H1 (cell line): ENCODE results near the gene ATP6AP1. TPM values are rescaled to one million over a fixed set of nuclear protein-coding genes. Genes with fewer than 3 reads are reported as not detected.
"Not testable (repeated sequence)": the region's sequence is repeated elsewhere in the genome, so short reads cannot be mapped to it uniquely, and the experiment has no call there.

Experiments
- CTCF ChIA-PET: fragments of 300-600 bp; sonication (Branson Sonifier 250); formaldehyde crosslinking; loops from one replicate; lab custom pipeline; 2021; ENCODE audit not compliant: partially characterized antibody; lab: Charles Lee
- POLR2A ChIA-PET: fragments of 300-600 bp; sonication (Branson Sonifier 250); formaldehyde crosslinking; loops from one replicate; lab custom pipeline; 2021; ENCODE audit warnings: inconsistent platforms; ENCODE audit not compliant: partially characterized antibody; lab: Charles Lee
- DNase-seq, 2 experiments: peaks; one replicate each; pipeline versions ENCODE4 v3.0.0 to v3.0.0-alpha.2; 2010 to 2022; ENCODE audit warnings: low spot score in 2 of 2, low read depth in 1 of 2, mixed read lengths in 1 of 2
- FAIRE-seq: peaks from 2 replicates; lab custom pipeline; 2011; peaks lifted over from hg19 to GRCh38; lab: Jason Lieb, UNC
- H2AFZ ChIP-seq: 2 replicates; pipeline ENCODE4 v1.8.1; 2012; ENCODE audit warnings: low read length, inconsistent platforms
- H2AK5ac ChIP-seq: 2 replicates; pipeline ENCODE4 v1.6.1; 2013; ENCODE audit warnings: low read depth, low read length
- H2BK120ac ChIP-seq: replicated peaks from 2 replicates; pipeline ENCODE3; 2013; ENCODE audit warnings: low read depth, low read length, inconsistent platforms
- H2BK12ac ChIP-seq: 2 replicates; pipeline ENCODE4 v1.6.1; 2013; ENCODE audit warnings: low read depth, low read length
- H2BK15ac ChIP-seq: 2 replicates; pipeline ENCODE4 v1.6.1; 2013; ENCODE audit warnings: low read length
- H2BK20ac ChIP-seq: 2 replicates; pipeline ENCODE4 v1.6.1; 2013; ENCODE audit warnings: low read length
- H2BK5ac ChIP-seq: 2 replicates; pipeline ENCODE4 v1.6.1; 2013; ENCODE audit warnings: low read depth, low read length
- H3K14ac ChIP-seq: 2 replicates; pipeline ENCODE4 v1.6.1; 2013; ENCODE audit warnings: inconsistent platforms; ENCODE audit not compliant: insufficient read length
- H3K18ac ChIP-seq: 2 replicates; pipeline ENCODE4 v1.6.1; 2013; ENCODE audit warnings: low read length; ENCODE audit errors: extremely low read depth
- H3K23ac ChIP-seq: 2 replicates; pipeline ENCODE4 v1.6.1; 2013; ENCODE audit warnings: inconsistent platforms; ENCODE audit not compliant: insufficient read length
- H3K23me2 ChIP-seq: 2 replicates; pipeline ENCODE4 v1.6.1; 2013; ENCODE audit warnings: low read depth, low read length
- H3K27ac ChIP-seq: 2 replicates; pipeline ENCODE4 v1.6.1; 2011; ENCODE audit warnings: low read depth, low read length, inconsistent platforms
- H3K27me3 ChIP-seq, 4 experiments: replicated peaks in 1 of 4; 1 replicate in 1 of 4; 2 replicates in 3 of 4; pipeline versions ENCODE4 v1.6.1 to v1.8.1; 2011 to 2013; ENCODE audit warnings: low read length in 3 of 4, mild to moderate bottlenecking in 3 of 4, inconsistent platforms in 2 of 4, mixed read lengths in 2 of 4, moderate library complexity in 1 of 4; ENCODE audit not compliant: control insufficient read depth in 3 of 4, insufficient read depth in 3 of 4; ENCODE audit errors: extremely low read depth in 1 of 4
- H3K36me3 ChIP-seq, 4 experiments: 2 replicates each; pipeline versions ENCODE4 v1.6.1 to v1.8.1; 2011 to 2013; ENCODE audit warnings: mild to moderate bottlenecking in 4 of 4, low read length in 3 of 4, moderate library complexity in 2 of 4, control low read depth in 1 of 4, inconsistent platforms in 1 of 4; ENCODE audit not compliant: insufficient read depth in 4 of 4, control insufficient read depth in 2 of 4
- H3K4ac ChIP-seq: replicated peaks from 2 replicates; pipeline ENCODE3; 2013; ENCODE audit warnings: low read length, low read depth, mixed read lengths, inconsistent platforms; ENCODE audit not compliant: insufficient read length
- H3K4me1 ChIP-seq, 4 experiments: replicated peaks in 1 of 4; 1 replicate in 1 of 4; 2 replicates in 3 of 4; pipeline versions ENCODE4 v1.6.1 to v1.8.1; 2011 to 2013; ENCODE audit warnings: low read length in 3 of 4, inconsistent platforms in 2 of 4, mixed read lengths in 1 of 4; ENCODE audit not compliant: insufficient read depth in 4 of 4, control insufficient read depth in 3 of 4
- H3K4me2 ChIP-seq, 2 experiments: 2 replicates each; pipeline versions ENCODE4 v1.6.1 to v1.8.1; 2011 to 2013; ENCODE audit warnings: low read depth in 2 of 2, low read length in 2 of 2, control low read depth in 1 of 2, inconsistent platforms in 1 of 2, mild to moderate bottlenecking in 1 of 2; ENCODE audit not compliant: insufficient read depth in 1 of 2
- H3K4me3 ChIP-seq, 4 experiments: fragments of 200-600, 300-600 bp in 1 of 4; sonication (generic), shearing (Covaris generic), sonication (Bioruptor Twin) in 1 of 4; 2 replicates each; pipeline versions ENCODE4 v1.5.1 to v1.8.1; 2011 to 2016; ENCODE audit warnings: low read length in 4 of 4, low read depth in 3 of 4, control low read depth in 2 of 4, inconsistent platforms in 2 of 4, mild to moderate bottlenecking in 2 of 4, mixed read lengths in 1 of 4, moderate library complexity in 1 of 4; ENCODE audit not compliant: insufficient read depth in 2 of 4; ENCODE audit errors: extremely low read depth in 1 of 4
- H3K56ac ChIP-seq: replicated peaks from 2 replicates; pipeline ENCODE3; 2013; ENCODE audit warnings: low read depth, mild to moderate bottlenecking, mixed read lengths, low read length, inconsistent platforms; ENCODE audit not compliant: insufficient read length
- H3K79me1 ChIP-seq: 2 replicates; pipeline ENCODE4 v1.6.1; 2013; ENCODE audit warnings: low read depth, low read length, control low read depth
- H3K79me2 ChIP-seq, 2 experiments: 2 replicates each; pipeline versions ENCODE4 v1.6.1 to v1.8.1; 2012 to 2013; ENCODE audit warnings: low read length in 2 of 2, mild to moderate bottlenecking in 2 of 2, inconsistent platforms in 1 of 2; ENCODE audit not compliant: insufficient read depth in 2 of 2, control insufficient read depth in 1 of 2
- H3K9ac ChIP-seq, 4 experiments: replicated peaks in 1 of 4; 1 replicate in 1 of 4; 2 replicates in 3 of 4; pipeline versions ENCODE4 v1.6.1 to v1.8.1; 2011 to 2013; ENCODE audit warnings: low read depth in 3 of 4, low read length in 3 of 4, control low read depth in 2 of 4, mild to moderate bottlenecking in 2 of 4, moderate library complexity in 2 of 4, inconsistent platforms in 1 of 4; ENCODE audit errors: extremely low read depth in 1 of 4
- H3K9me3 ChIP-seq, 2 experiments: 2 replicates each; pipeline versions ENCODE4 v1.6.1 to v1.8.1; 2012 to 2013; ENCODE audit warnings: mild to moderate bottlenecking in 2 of 2, moderate library complexity in 2 of 2, control low read depth in 1 of 2, inconsistent platforms in 1 of 2, low read depth in 1 of 2, low read length in 1 of 2, mixed read lengths in 1 of 2; ENCODE audit not compliant: insufficient read depth in 2 of 2
- H4K20me1 ChIP-seq, 2 experiments: replicated peaks in 1 of 2; 2 replicates each; pipeline versions ENCODE3 to v1.8.1; 2011 to 2013; ENCODE audit warnings: inconsistent platforms in 2 of 2, low read length in 2 of 2, mild to moderate bottlenecking in 1 of 2; ENCODE audit not compliant: insufficient read depth in 2 of 2, control insufficient read depth in 1 of 2
- H4K5ac ChIP-seq: 2 replicates; pipeline ENCODE4 v1.6.1; 2013; ENCODE audit warnings: low read length, low read depth, mixed read lengths, inconsistent platforms; ENCODE audit not compliant: insufficient read length
- H4K8ac ChIP-seq: 2 replicates; pipeline ENCODE4 v1.8.0; 2013; ENCODE audit warnings: mild to moderate bottlenecking, moderate library complexity, low read length, inconsistent platforms; ENCODE audit not compliant: insufficient read depth; ENCODE audit errors: extremely low read depth
- H4K91ac ChIP-seq: replicated peaks from 2 replicates; pipeline ENCODE3; 2013; ENCODE audit warnings: low read length, mixed read lengths, inconsistent platforms; ENCODE audit not compliant: insufficient read length
- WGBS, 2 experiments: shearing (Covaris generic) in 1 of 2; methylation state at CpG; one replicate each; pipeline versions ENCODE4 v1.1.6 to v1.1.7; 2013 to 2015; ENCODE audit warnings: low lambda C conversion rate in 2 of 2, mixed read lengths in 2 of 2, inconsistent platforms in 1 of 2, low coverage in 1 of 2, missing lambda C conversion rate in 1 of 2; ENCODE audit not compliant: insufficient replicate concordance in 2 of 2, insufficient coverage in 1 of 2, insufficient read length in 1 of 2; ENCODE audit errors: extremely low coverage in 1 of 2, missing lambda C conversion rate in 1 of 2; 5-methylcytosine and 5-hydroxymethylcytosine counted together
- polyA plus RNA-seq, 7 experiments: library from polyadenylated mRNA; depleted of rRNA in 3 of 7; stranded (reverse) in 5 of 7; unstranded in 2 of 7; fragments of >200 nt in 5 of 7; fragments of 200-250 nt in 2 of 7; gene quantifications; 1 replicate in 5 of 7; 2 replicates in 1 of 7; 4 replicates in 1 of 7; pipeline versions ENCODE4 v1.2.1 to v1.2.3, GENCODE V29; 2011 to 2013; ENCODE audit warnings: missing spikeins in 2 of 7, mixed read lengths in 2 of 7
- total RNA-seq: library from RNA; stranded (reverse); fragmentation: NEBNext Ultra II Directional; extraction: Animal tissue kit (Norgen Biotek cat#: 25700); gene quantifications from 2 replicates; pipeline ENCODE4 v1.2.1, GENCODE V29; 2021

Gene ATP6AP1
- total and polyA plus RNA-seq, 2 of the 8 experiments (the other 6 are each of a cell fraction or from before 2014, with no cell fraction given): 44.6 to 80.8 TPM

- H3K79me1 ChIP-seq, H3K4ac ChIP-seq, H2BK5ac ChIP-seq, H3K9me3 ChIP-seq, H3K79me2 ChIP-seq, H2AK5ac ChIP-seq, POLR2A ChIA-PET, H4K8ac ChIP-seq, H2BK12ac ChIP-seq, H3K27ac ChIP-seq, H2AFZ ChIP-seq, H3K27me3 ChIP-seq, H4K20me1 ChIP-seq, H3K4me3 ChIP-seq, H3K14ac ChIP-seq, H3K36me3 ChIP-seq, H2BK15ac ChIP-seq, H3K23ac ChIP-seq, H4K91ac ChIP-seq, DNase-seq, H3K9ac ChIP-seq, H2BK120ac ChIP-seq, H4K5ac ChIP-seq, H3K23me2 ChIP-seq, H3K4me2 ChIP-seq, H3K4me1 ChIP-seq, FAIRE-seq, H2BK20ac ChIP-seq, H3K56ac ChIP-seq, CTCF ChIA-PET, H3K18ac ChIP-seq: not testable (repeated sequence)
- WGBS, 2 experiments: no CpG with 5 or more reads among the region's 121 CpGs
Measured at GRCh38 chrX:154389812-154390747, 38.4 kb upstream of the ATP6AP1 start.
